Liver (tissue), 3 donors: Measurements from ENCODE around the gene PKNOX1.

Experiments used
- CTCF ChIP-seq: fragments of 150-350 bp; IDR thresholded peaks from 2 replicates; pipeline ENCODE4 v1.5.1; 2017; ENCODE audit warnings: improper control_type of control experiment, low read depth, low read length; ENCODE audit not compliant: missing input control
- EGR1 ChIP-seq, 2 donors: IDR thresholded peaks; 2 replicates each; pipeline ENCODE4 v1.6.1; 2016 to 2018; ENCODE audit warnings: antibody characterized with exemption in 2 of 2, low read depth in 2 of 2
- FOXA1 ChIP-seq: IDR thresholded peaks from 2 replicates; pipeline ENCODE4 v1.6.1; 2016; ENCODE audit warnings: antibody characterized with exemption
- GABPA ChIP-seq, 2 donors: IDR thresholded peaks in 1 of 2; conservative IDR thresholded peaks in 1 of 2; 2 replicates each; pipeline ENCODE4 v1.6.1; 2016; ENCODE audit warnings: antibody characterized with exemption in 2 of 2, mild to moderate bottlenecking in 1 of 2, moderate library complexity in 1 of 2
- HNF4A ChIP-seq, 2 donors: conservative IDR thresholded peaks; 2 replicates each; pipeline ENCODE4 v1.6.1; 2016; ENCODE audit warnings: antibody characterized with exemption in 2 of 2, mild to moderate bottlenecking in 2 of 2
- HNF4G ChIP-seq: IDR thresholded peaks from 2 replicates; pipeline ENCODE4 v1.6.1; 2016; ENCODE audit warnings: antibody characterized with exemption
- JUND ChIP-seq, 2 donors: IDR thresholded peaks; 2 replicates each; pipeline ENCODE4 v1.6.1; 2016; ENCODE audit warnings: antibody characterized with exemption in 2 of 2
- RAD21 ChIP-seq, 2 donors: IDR thresholded peaks; 2 replicates each; pipeline ENCODE4 v1.6.1; 2016; ENCODE audit warnings: antibody characterized with exemption in 2 of 2, mild to moderate bottlenecking in 2 of 2
- TAF1 ChIP-seq: conservative IDR thresholded peaks from 2 replicates; pipeline ENCODE4 v1.6.1; 2016; ENCODE audit warnings: antibody characterized with exemption, mild to moderate bottlenecking
- YY1 ChIP-seq: IDR thresholded peaks from 2 replicates; pipeline ENCODE4 v1.6.1; 2016; ENCODE audit warnings: antibody characterized with exemption, mild to moderate bottlenecking
- TF ChIP-seq, protein P1 (sequence below): IDR thresholded peaks from 2 replicates; pipeline ENCODE4 v1.6.1; 2016; ENCODE audit warnings: antibody characterized with exemption
- TF ChIP-seq, protein P2 (sequence below): IDR thresholded peaks from 2 replicates; pipeline ENCODE4 v1.6.1; 2016; ENCODE audit warnings: antibody characterized with exemption
- TF ChIP-seq, protein P3 (sequence below): IDR thresholded peaks from 2 replicates; pipeline ENCODE4 v1.6.1; 2016; ENCODE audit warnings: antibody characterized with exemption, mild to moderate bottlenecking
- donor health status: healthy.
- donor health status: healthy.

GRCh38 chr21:43016728-43017127 lies 42.4 kb downstream of the PKNOX1 start:
- TF ChIP-seq, protein P1, sequence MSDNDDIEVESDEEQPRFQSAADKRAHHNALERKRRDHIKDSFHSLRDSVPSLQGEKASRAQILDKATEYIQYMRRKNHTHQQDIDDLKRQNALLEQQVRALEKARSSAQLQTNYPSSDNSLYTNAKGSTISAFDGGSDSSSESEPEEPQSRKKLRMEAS = no peak
- no peak for TF ChIP-seq GABPA (IDR thresholded peaks at IDR 0.05 in 1 of 2, conservative IDR thresholded peaks at IDR 0.05 in 1 of 2)
- no peak for TF ChIP-seq RAD21 (IDR thresholded peaks at IDR 0.05)
- TF ChIP-seq CTCF = no peak
- TF ChIP-seq TAF1 = no peak
- no peak for TF ChIP-seq JUND (IDR thresholded peaks at IDR 0.05)
- TF ChIP-seq, protein P2, sequence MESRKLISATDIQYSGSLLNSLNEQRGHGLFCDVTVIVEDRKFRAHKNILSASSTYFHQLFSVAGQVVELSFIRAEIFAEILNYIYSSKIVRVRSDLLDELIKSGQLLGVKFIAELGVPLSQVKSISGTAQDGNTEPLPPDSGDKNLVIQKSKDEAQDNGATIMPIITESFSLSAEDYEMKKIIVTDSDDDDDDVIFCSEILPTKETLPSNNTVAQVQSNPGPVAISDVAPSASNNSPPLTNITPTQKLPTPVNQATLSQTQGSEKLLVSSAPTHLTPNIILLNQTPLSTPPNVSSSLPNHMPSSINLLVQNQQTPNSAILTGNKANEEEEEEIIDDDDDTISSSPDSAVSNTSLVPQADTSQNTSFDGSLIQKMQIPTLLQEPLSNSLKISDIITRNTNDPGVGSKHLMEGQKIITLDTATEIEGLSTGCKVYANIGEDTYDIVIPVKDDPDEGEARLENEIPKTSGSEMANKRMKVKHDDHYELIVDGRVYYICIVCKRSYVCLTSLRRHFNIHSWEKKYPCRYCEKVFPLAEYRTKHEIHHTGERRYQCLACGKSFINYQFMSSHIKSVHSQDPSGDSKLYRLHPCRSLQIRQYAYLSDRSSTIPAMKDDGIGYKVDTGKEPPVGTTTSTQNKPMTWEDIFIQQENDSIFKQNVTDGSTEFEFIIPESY = no peak
- TF ChIP-seq HNF4A (conservative IDR thresholded peaks at IDR 0.05) = no peak
- TF ChIP-seq EGR1 (IDR thresholded peaks at IDR 0.05; ENCODE audit: low read depth in 2 of 2) = no peak
- TF ChIP-seq, protein P3, sequence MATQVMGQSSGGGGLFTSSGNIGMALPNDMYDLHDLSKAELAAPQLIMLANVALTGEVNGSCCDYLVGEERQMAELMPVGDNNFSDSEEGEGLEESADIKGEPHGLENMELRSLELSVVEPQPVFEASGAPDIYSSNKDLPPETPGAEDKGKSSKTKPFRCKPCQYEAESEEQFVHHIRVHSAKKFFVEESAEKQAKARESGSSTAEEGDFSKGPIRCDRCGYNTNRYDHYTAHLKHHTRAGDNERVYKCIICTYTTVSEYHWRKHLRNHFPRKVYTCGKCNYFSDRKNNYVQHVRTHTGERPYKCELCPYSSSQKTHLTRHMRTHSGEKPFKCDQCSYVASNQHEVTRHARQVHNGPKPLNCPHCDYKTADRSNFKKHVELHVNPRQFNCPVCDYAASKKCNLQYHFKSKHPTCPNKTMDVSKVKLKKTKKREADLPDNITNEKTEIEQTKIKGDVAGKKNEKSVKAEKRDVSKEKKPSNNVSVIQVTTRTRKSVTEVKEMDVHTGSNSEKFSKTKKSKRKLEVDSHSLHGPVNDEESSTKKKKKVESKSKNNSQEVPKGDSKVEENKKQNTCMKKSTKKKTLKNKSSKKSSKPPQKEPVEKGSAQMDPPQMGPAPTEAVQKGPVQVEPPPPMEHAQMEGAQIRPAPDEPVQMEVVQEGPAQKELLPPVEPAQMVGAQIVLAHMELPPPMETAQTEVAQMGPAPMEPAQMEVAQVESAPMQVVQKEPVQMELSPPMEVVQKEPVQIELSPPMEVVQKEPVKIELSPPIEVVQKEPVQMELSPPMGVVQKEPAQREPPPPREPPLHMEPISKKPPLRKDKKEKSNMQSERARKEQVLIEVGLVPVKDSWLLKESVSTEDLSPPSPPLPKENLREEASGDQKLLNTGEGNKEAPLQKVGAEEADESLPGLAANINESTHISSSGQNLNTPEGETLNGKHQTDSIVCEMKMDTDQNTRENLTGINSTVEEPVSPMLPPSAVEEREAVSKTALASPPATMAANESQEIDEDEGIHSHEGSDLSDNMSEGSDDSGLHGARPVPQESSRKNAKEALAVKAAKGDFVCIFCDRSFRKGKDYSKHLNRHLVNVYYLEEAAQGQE = no peak
- TF ChIP-seq HNF4G = no peak
- no peak for TF ChIP-seq FOXA1
- no peak for TF ChIP-seq YY1
